Measurements from ENCODE around the gene DRC1.

- TF ChIP-seq CTCF (IDR thresholded peaks at IDR 0.05), result no peak
- no peak for TF ChIP-seq POLR2AphosphoS5 (IDR thresholded peaks at IDR 0.05; ENCODE audit: low read depth, low read length)
- no peak for TF ChIP-seq TAF1 (IDR thresholded peaks at IDR 0.05; ENCODE audit: borderline replicate concordance, low read depth, low read length)
- TF ChIP-seq TEAD4 (IDR thresholded peaks at IDR 0.05; ENCODE audit: borderline replicate concordance, insufficient read depth), result no peak
- no peak for TF ChIP-seq PBX3 (IDR thresholded peaks at IDR 0.05)
- no peak for TF ChIP-seq RAD21 (IDR thresholded peaks at IDR 0.05; ENCODE audit: low read length)
Measured at GRCh38 chr2:26473796-26474195, 72.1 kb downstream of the DRC1 start.

Measured in SK-N-SH (cell line).